NAMALWA (cell line): Measurements from ENCODE around the gene MTMR11.
"Not testable (repeated sequence)": the region's sequence is repeated elsewhere in the genome, so short reads cannot be mapped to it uniquely, and the experiment has no call there.

Experiments used
- DNase-seq: peaks from one replicate; pipeline ENCODE4 v3.0.0-alpha.2; 2015; ENCODE audit warnings: low spot score

MTMR11 gene

DNA sequence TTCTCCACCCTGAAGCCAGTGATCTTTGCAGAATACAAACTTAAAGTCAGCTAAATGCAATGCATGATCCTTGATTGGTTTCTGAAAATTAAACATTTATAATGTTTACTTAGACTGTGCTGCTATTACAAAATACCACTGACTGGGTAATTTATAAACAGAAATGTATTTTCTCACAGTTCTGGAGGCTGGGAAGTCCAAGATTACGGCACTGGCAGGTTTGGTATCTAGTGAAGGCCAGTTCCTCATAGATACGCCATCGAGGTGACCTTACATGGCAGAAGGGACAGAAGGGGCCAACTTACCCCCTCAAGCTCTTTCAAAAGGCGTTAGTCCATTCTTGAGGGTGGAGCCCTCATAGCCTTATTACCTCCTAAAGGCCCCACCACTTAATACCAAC lies 40.1 kb downstream of the MTMR11 start:
- DNase-seq: no peak

- no peak for DNase-seq
Observed at GRCh38 chr1:149888999-149889289, 47.7 kb downstream of the MTMR11 start.

DNA sequence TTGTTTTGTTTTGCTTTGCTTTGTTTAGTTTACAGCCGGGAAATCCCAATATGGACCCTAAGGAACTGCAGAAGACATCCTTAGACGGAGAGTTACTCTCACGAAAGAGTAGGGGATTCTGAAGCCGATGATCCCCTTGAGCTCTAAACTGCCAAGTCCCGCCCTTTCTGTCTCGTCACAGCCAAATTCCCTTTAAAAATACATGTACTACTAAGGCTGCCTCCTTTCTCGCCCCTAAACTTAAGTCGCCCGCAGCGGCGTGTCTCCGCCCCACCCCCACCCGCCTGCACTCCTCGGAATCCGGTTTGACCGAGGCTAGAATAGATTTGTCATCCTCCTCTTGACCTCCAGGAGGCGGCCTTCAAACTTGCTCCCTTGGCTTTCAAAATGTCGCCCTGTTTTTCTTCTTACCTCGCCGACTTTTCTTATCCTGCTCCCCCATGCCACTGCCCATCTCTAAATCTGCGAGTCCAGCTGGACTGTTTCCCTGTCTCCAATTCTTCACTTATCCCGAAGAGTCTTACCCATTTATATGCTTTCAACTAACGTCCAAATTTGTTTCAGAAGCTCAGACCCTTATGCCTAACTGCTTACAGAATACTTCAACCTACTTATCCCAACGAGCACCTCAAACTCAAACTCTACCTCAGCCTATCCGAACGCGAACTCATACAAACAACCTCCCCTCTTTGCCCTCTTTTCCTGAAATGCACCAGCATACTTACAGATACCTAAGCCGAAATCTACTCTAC lies 48.3 kb downstream of the MTMR11 start:
- DNase-seq: no peak

DNA sequence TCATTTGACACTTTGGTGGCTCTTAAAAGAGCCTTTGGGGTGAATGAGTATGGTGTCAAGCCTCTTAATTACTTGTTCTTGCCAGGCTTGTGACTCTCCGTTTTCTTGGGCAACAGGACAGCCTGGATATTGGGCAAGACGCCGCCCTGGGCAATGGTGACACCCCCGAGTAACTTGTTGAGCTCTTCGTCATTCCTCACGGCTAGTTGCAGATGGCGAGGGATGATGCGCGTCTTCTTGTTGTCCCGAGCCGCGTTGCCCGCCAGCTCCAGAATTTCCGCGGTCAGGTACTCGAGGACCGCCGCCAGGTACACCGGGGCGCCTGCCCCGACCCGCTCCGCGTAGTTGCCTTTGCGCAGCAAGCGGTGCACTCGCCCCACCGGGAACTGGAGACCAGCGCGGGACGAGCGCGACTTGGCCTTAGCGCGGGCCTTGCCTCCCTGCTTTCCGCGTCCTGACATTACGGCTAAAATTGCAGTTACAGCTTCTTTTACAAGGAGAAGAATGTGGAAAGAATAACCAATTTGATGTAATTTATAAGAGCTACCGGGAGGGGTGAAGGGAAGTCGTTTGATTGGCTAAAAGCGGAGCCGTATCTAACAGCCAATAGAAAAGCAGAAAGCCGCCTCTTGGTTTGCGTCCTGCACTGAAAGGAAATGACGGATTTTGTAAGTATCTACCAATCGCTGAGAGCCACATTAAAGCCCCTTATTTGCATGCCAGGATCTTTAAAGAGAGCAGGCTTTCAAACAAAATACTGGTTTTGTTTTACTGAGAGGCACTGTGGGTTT lies 49.0 kb downstream of the MTMR11 start:
- peak; percentile 100 for DNase-seq

DNA sequence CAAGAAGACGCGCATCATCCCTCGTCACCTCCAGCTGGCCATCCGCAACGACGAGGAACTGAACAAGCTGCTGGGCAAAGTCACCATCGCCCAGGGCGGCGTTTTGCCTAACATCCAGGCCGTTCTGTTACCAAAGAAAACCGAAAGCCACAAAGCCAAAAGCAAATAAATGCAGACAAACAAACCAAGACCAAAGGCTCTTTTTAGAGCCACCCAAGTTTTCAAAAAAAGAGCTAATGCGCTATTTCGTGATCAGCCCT lies 49.6 kb downstream of the MTMR11 start:
- DNase-seq: not testable (repeated sequence)

GRCh38 chr1:149886396-149887195 lies 50.1 kb downstream of the MTMR11 start:
- peak; percentile 100 for DNase-seq

- DNase-seq: not testable (repeated sequence)
Observed at GRCh38 chr1:149886121-149886395, 50.6 kb downstream of the MTMR11 start.

DNA sequence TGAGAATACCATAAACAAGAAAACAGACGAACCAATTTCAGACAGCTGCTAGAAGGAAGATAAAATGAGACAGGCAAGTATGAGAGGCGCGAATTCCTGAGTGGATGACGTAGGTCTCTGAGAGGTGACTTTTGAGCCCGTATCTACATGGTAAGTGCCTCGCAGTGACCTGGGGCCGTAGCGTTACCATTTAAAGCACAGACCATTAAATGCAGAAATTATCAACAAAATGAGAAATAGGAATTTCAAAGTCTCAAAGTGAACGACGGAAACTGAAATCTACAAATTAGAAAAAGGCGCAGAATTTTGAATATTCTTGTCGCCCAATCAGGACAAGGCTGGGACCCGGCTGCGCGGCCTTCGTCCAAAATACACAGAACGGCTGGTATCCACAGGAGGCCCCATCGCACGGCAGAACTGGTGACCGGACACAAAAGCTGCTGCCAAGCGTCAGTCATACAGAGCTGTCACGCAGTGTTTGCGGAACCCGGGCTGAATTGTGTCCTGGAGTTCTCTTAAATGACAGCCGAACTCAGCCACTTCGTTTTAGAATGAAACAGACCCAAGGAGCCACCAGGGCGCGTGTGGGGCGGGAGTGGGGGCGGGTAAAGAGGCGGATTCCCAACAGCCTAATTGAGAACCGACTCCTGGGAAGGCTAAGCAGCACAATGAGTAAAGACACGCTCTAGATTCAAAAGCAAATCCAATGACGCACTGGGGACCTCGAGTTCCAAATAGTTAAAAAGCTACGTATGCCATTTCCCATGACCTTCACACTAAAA lies 51.1 kb downstream of the MTMR11 start:
- DNase-seq: peak; percentile 97

- peak; percentile 96 for DNase-seq
Observed at GRCh38 chr1:149884433-149885338, 52.0 kb downstream of the MTMR11 start.

- peak; percentile 36 for DNase-seq
Observed at GRCh38 chr1:149883598-149884247, 53.0 kb downstream of the MTMR11 start.

DNA sequence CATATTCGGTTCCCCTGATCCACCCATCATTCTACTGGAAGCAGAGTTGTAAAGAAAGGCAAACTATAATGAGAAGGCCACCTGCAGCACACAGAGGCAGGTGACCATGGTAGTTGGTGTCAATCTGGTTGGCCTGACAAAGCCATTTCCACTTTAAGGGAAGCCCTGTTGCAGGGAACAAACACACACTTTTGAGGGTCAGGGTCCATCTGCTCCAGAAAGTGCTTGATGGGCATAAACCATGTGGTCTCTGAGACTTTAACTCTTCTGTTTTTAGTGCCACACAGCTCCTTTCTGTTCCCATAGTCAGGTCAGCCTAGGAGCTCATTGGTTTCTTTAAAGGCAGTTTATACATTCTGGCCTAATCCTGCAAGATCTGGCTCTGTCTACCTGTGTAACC lies 54.8 kb downstream of the MTMR11 start:
- DNase-seq: no peak

DNA sequence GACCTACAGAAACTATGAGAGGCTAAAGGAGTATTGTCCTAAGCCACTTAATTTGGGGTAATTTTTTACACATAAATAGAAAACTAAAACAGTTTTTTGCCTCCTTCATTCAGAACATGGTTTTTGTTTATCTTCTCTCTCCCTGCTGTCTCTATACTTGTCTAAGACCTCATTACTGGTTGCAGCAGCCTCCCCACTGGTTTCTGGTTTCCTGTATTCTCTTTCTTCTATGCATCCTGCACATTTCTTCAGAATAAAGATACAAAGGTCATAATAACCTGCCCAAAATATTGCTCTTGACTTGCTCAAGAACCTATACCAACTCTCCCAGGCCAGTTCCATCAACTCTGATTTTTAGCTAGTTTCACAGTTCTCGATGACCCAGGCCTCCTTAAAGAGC lies 57.1 kb downstream of the MTMR11 start:
- no peak for DNase-seq
